RPMI8226 (cell line): Measurements from ENCODE around the gene ACAA1.

Source experiments
- DNase-seq: peaks from one replicate; pipeline ENCODE4 v3.0.0-alpha.2; 2015

ACAA1 gene

GRCh38 chr3:38133557-38134405, 3.1 kb downstream of the ACAA1 start:
- no peak for DNase-seq

GRCh38 chr3:38133209-38133556, 3.7 kb downstream of the ACAA1 start:
- DNase-seq: no peak

- peak; percentile 54 for DNase-seq
Observed at GRCh38 chr3:38131621-38132369, 5.1 kb downstream of the ACAA1 start.

GRCh38 chr3:38130631-38131065, 6.3 kb downstream of the ACAA1 start:
- no peak for DNase-seq

GRCh38 chr3:38129058-38129457, 7.9 kb downstream of the ACAA1 start:
- DNase-seq: no peak

GRCh38 chr3:38128303-38128655, 8.6 kb downstream of the ACAA1 start:
- DNase-seq: no peak

GRCh38 chr3:38127611-38128302, 9.2 kb downstream of the ACAA1 start:
- DNase-seq: no peak

- no peak for DNase-seq
Observed at GRCh38 chr3:38126121-38126892, 10.6 kb downstream of the ACAA1 start.

GRCh38 chr3:38125305-38126120, 11.4 kb downstream of the ACAA1 start:
- DNase-seq: no peak

- no peak for DNase-seq
Observed at GRCh38 chr3:38124324-38125122, 12.4 kb downstream of the ACAA1 start.

- DNase-seq: no peak
Observed at GRCh38 chr3:38122712-38123290, 14.1 kb downstream of the ACAA1 start.

GRCh38 chr3:38121832-38122461, 15.0 kb downstream of the ACAA1 start:
- no peak for DNase-seq

GRCh38 chr3:38121451-38121831, 15.5 kb downstream of the ACAA1 start:
- no peak for DNase-seq

GRCh38 chr3:38120693-38121450, 16.1 kb downstream of the ACAA1 start:
- DNase-seq: no peak

- DNase-seq: no peak
Observed at GRCh38 chr3:38119821-38120692, 16.9 kb downstream of the ACAA1 start.

GRCh38 chr3:38119248-38119544, 17.7 kb downstream of the ACAA1 start:
- DNase-seq: no peak

- DNase-seq: no peak
Observed at GRCh38 chr3:38118421-38119247, 18.3 kb downstream of the ACAA1 start.
